Adrenal gland (tissue), 5 donors: ENCODE data around the gene SLC5A5.

Experiments used
- CTCF ChIP-seq, 6 experiments: fragments of 450-650 bp in 4 of 6; fragments of 200-600 bp in 2 of 6; sonication (generic) in 1 of 6; IDR thresholded peaks; 1 replicate in 5 of 6; 2 replicates in 1 of 6; pipeline versions ENCODE4 v1.5.1 to v1.8.0; 2016 to 2021; ENCODE audit warnings: antibody characterized with exemption in 6 of 6, mild to moderate bottlenecking in 2 of 6, moderate library complexity in 1 of 6
- POLR2A ChIP-seq, 2 donors: fragments of 450-650 bp; IDR thresholded peaks; one replicate each; pipeline ENCODE4 v1.6.1; 2017; ENCODE audit warnings: antibody characterized with exemption in 2 of 2, mild to moderate bottlenecking in 2 of 2, moderate library complexity in 1 of 2
- donor health status: DM: no; HTN: no; CAD: no.

- TF ChIP-seq CTCF (IDR thresholded peaks at IDR 0.05) (no peak), POLR2A (IDR thresholded peaks at IDR 0.05) (no peak)
Observed at GRCh38 chr19:17866312-17866963, 5.3 kb upstream of the SLC5A5 start.
